H9 (cell line): ENCODE results near the gene TNIP2. TPM values are rescaled to one million over a fixed set of nuclear protein-coding genes. Genes with fewer than 3 reads are reported as not detected.

ENCODE experiments used
- DNase-seq: peaks from one replicate; pipeline ENCODE4 v3.0.0-alpha.2; 2017
- H2AFZ ChIP-seq: one replicate; pipeline ENCODE4 v1.6.1; 2013; ENCODE audit warnings: mild to moderate bottlenecking, low read length, control low read depth, moderate library complexity
- H2AK5ac ChIP-seq: 2 replicates; pipeline ENCODE4 v1.6.1; 2013; ENCODE audit warnings: low read length, control low read depth, mixed read lengths; ENCODE audit not compliant: insufficient read length
- H2BK120ac ChIP-seq: one replicate; pipeline ENCODE4 v1.6.1; 2013; ENCODE audit warnings: low read depth, mild to moderate bottlenecking, low read length, control low read depth, inconsistent platforms; ENCODE audit not compliant: poor library complexity, severe bottlenecking
- H2BK12ac ChIP-seq: 2 replicates; pipeline ENCODE4 v1.6.1; 2013; ENCODE audit warnings: low read length, control low read depth, mixed read lengths, low read depth; ENCODE audit not compliant: insufficient read length
- H2BK15ac ChIP-seq: 2 replicates; pipeline ENCODE4 v1.6.1; 2013; ENCODE audit warnings: low read depth, low read length, control low read depth
- H2BK20ac ChIP-seq: one replicate; pipeline ENCODE4 v1.6.1; 2013; ENCODE audit warnings: low read depth, mild to moderate bottlenecking, low read length, control low read depth, inconsistent platforms; ENCODE audit not compliant: poor library complexity, severe bottlenecking
- H2BK5ac ChIP-seq: 2 replicates; pipeline ENCODE4 v1.6.1; 2013; ENCODE audit warnings: low read length, control low read depth, mixed read lengths; ENCODE audit not compliant: insufficient read length
- H3K14ac ChIP-seq: 2 replicates; pipeline ENCODE4 v1.6.1; 2013; ENCODE audit warnings: low read length, control low read depth; ENCODE audit not compliant: insufficient read depth
- H3K18ac ChIP-seq: 2 replicates; pipeline ENCODE4 v1.6.1; 2013; ENCODE audit warnings: low read depth, mild to moderate bottlenecking, mixed read lengths, low read length, control low read depth; ENCODE audit not compliant: insufficient read length
- H3K23ac ChIP-seq: 2 replicates; pipeline ENCODE4 v1.6.1; 2013; ENCODE audit warnings: low read length, control low read depth, mixed read lengths, low read depth; ENCODE audit not compliant: insufficient read length
- H3K23me2 ChIP-seq: 2 replicates; pipeline ENCODE4 v1.6.1; 2013; ENCODE audit warnings: low read depth, mild to moderate bottlenecking, mixed read lengths, low read length, control low read depth; ENCODE audit not compliant: insufficient read length, poor library complexity, severe bottlenecking
- H3K27ac ChIP-seq: 2 replicates; pipeline ENCODE4 v1.5.1; 2013; ENCODE audit warnings: low read length, control low read depth, mixed read lengths, low read depth; ENCODE audit not compliant: insufficient read length
- H3K27me3 ChIP-seq: 2 replicates; pipeline ENCODE4 v1.6.1; 2013; ENCODE audit warnings: low read length, control low read depth, inconsistent platforms; ENCODE audit not compliant: insufficient read depth
- H3K4ac ChIP-seq: 2 replicates; pipeline ENCODE4 v1.6.1; 2013; ENCODE audit warnings: low read depth, mild to moderate bottlenecking, control low read depth, inconsistent platforms, low read length, moderate library complexity
- H3K4me1 ChIP-seq: 2 replicates; pipeline ENCODE4 v1.6.1; 2013; ENCODE audit warnings: low read length, control low read depth, inconsistent platforms; ENCODE audit not compliant: insufficient read depth
- H3K4me2 ChIP-seq: 2 replicates; pipeline ENCODE4 v1.6.1; 2013; ENCODE audit warnings: low read length, control low read depth, mixed read lengths; ENCODE audit not compliant: insufficient read length, insufficient read depth
- H3K56ac ChIP-seq: 2 replicates; pipeline ENCODE4 v1.6.1; 2013; ENCODE audit warnings: low read depth, mild to moderate bottlenecking, mixed read lengths, low read length, control low read depth; ENCODE audit not compliant: insufficient read length
- H3K79me1 ChIP-seq: 2 replicates; pipeline ENCODE4 v1.6.1; 2013; ENCODE audit warnings: low read depth, mild to moderate bottlenecking, moderate library complexity, low read length, control low read depth, inconsistent platforms; ENCODE audit not compliant: insufficient read depth, poor library complexity, severe bottlenecking
- H3K79me2 ChIP-seq: 2 replicates; pipeline ENCODE4 v1.6.1; 2013; ENCODE audit warnings: low read length, control low read depth, inconsistent platforms; ENCODE audit not compliant: insufficient read depth
- H3K9ac ChIP-seq: 2 replicates; pipeline ENCODE4 v1.6.1; 2013; ENCODE audit warnings: low read length, control low read depth, mixed read lengths; ENCODE audit not compliant: insufficient read length; ENCODE audit errors: extremely low read depth
- H3K9me3 ChIP-seq: one replicate; pipeline ENCODE4 v1.6.1; 2013; ENCODE audit warnings: low read depth, low read length, inconsistent platforms; ENCODE audit not compliant: control insufficient read depth
- H3T11ph ChIP-seq: one replicate; pipeline ENCODE4 v1.6.1; 2013; ENCODE audit warnings: mild to moderate bottlenecking, low read length, control low read depth, inconsistent platforms
- H4K20me1 ChIP-seq: one replicate; pipeline ENCODE4 v1.6.1; 2013; ENCODE audit not compliant: control insufficient read depth, insufficient read length, insufficient read depth
- H4K5ac ChIP-seq: 2 replicates; pipeline ENCODE4 v1.6.1; 2013; ENCODE audit warnings: low read depth, mild to moderate bottlenecking, mixed read lengths, low read length, control low read depth; ENCODE audit not compliant: insufficient read length
- H4K8ac ChIP-seq: replicated peaks from 2 replicates; pipeline ENCODE4 v1.6.1; 2013; ENCODE audit warnings: low read length, control low read depth, mixed read lengths, low read depth; ENCODE audit not compliant: insufficient read length
- H4K91ac ChIP-seq: 2 replicates; pipeline ENCODE4 v1.6.1; 2013; ENCODE audit warnings: low read depth, mild to moderate bottlenecking, moderate library complexity, mixed read lengths, low read length, control low read depth; ENCODE audit not compliant: insufficient read length
- H3K27ac Mint-ChIP-seq, 3 experiments: 2 replicates in 2 of 3; 3 replicates in 1 of 3; pipeline ENCODE4 v1.8.0; 2020 to 2021; ENCODE audit warnings: mixed read lengths in 3 of 3, mild to moderate bottlenecking in 1 of 3, moderate library complexity in 1 of 3
- H3K27me3 Mint-ChIP-seq: 2 replicates; pipeline ENCODE4 v1.8.0; 2021; ENCODE audit warnings: low read depth, mild to moderate bottlenecking, moderate library complexity, mixed read lengths
- H3K36me3 Mint-ChIP-seq, 3 experiments: 2 replicates in 2 of 3; 3 replicates in 1 of 3; pipeline ENCODE4 v1.8.0; 2020 to 2021; ENCODE audit warnings: low read depth in 3 of 3, mixed read lengths in 3 of 3; ENCODE audit not compliant: insufficient read depth in 1 of 3
- H3K4me1 Mint-ChIP-seq, 2 experiments: 2 replicates each; pipeline ENCODE4 v1.8.0; 2020; ENCODE audit warnings: mixed read lengths in 2 of 2
- H3K4me3 Mint-ChIP-seq, 2 experiments: 2 replicates in 1 of 2; 3 replicates in 1 of 2; pipeline ENCODE4 v1.8.0; 2020 to 2021; ENCODE audit warnings: mild to moderate bottlenecking in 2 of 2, mixed read lengths in 2 of 2, moderate library complexity in 1 of 2
- H3K9me3 Mint-ChIP-seq, 2 experiments: 2 replicates in 1 of 2; 3 replicates in 1 of 2; pipeline ENCODE4 v1.8.0; 2020; ENCODE audit warnings: mild to moderate bottlenecking in 2 of 2, mixed read lengths in 2 of 2, moderate library complexity in 1 of 2
- WGBS: extraction: QIAGEN DNeasy Blood & Tissue Kit; methylation state at CpG from one replicate; pipeline ENCODE4 v1.1.7; 2013; ENCODE audit warnings: missing lambda C conversion rate, low lambda C conversion rate, mixed read lengths; ENCODE audit not compliant: insufficient read length; ENCODE audit errors: extremely low coverage; 5-methylcytosine and 5-hydroxymethylcytosine counted together
- total RNA-seq: library from RNA; stranded (reverse); gene quantifications from 2 replicates; pipeline ENCODE4 v1.2.1, GENCODE V29; 2021
- TF ChIP-seq, protein P1 (sequence below): fragments of 200-600 bp; sonication (generic); conservative IDR thresholded peaks from 3 replicates; pipeline ENCODE4 v1.8.0; 2021; ENCODE audit warnings: antibody characterized with exemption, mild to moderate bottlenecking

The TNIP2 gene
- total RNA-seq, 1 experiment from 2014 or later: 44.7 TPM

DNA sequence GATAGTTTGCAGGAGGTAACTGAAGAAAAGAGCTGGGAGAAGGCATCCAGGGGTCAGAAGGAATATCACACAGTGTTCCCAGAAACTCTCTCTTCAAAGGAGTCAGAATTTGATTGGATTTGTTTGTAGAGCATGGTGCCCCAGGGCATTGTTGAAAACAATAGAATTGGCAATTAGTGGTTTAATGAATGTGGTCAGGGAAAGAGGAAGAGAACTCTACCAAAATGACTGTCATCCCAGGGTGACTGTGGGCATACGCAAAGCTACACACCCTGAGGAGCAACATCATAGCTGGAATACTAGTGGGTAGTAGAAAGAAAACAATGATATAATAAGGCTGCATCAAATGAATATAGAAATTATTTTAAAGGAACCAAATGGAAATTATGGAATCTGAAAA lies 21.5 kb downstream of the TNIP2 start:
- no peaks in the 10 kb centered on the region for H3K9me3 ChIP-seq
- DNase-seq: no peak
- no peak overlapping the region for H3K9ac ChIP-seq
- no peak overlapping the region for H3K14ac ChIP-seq
- H4K91ac ChIP-seq: no peak overlapping the region
- no peak overlapping the region for H4K8ac ChIP-seq
- no peak overlapping the region for H2BK5ac ChIP-seq
- no peak overlapping the region for H4K5ac ChIP-seq
- no peak overlapping the region for H3K18ac ChIP-seq
- no peak overlapping the region for H2BK120ac ChIP-seq
- H3K4me2 ChIP-seq: no peak overlapping the region
- no peaks in the 10 kb centered on the region for H3K27me3 ChIP-seq
- peaks cover 10 to 35% (median 28%) of the 10 kb centered on the region in 3 experiments; a peak in 6 of 7 replicates for H3K36me3 Mint-ChIP-seq
- H3K4me3 Mint-ChIP-seq: no peak overlapping the region
- H3T11ph ChIP-seq: no peak overlapping the region
- no peaks in the 10 kb centered on the region for H4K20me1 ChIP-seq
- no peaks in the 10 kb centered on the region for H3K79me1 ChIP-seq
- no peaks in the 10 kb centered on the region for H3K4me1 Mint-ChIP-seq
- no peak overlapping the region for H2BK15ac ChIP-seq
- no peak overlapping the region for H2BK12ac ChIP-seq
- no peak overlapping the region for H2AK5ac ChIP-seq
- no peak overlapping the region for H3K23ac ChIP-seq
- H3K4ac ChIP-seq: no peak overlapping the region
- no CpG with 5 or more reads among the region's 1 CpG for WGBS
- H3K27ac Mint-ChIP-seq: no peak overlapping the region
- no peaks in the 10 kb centered on the region for H3K23me2 ChIP-seq
- H3K9me3 Mint-ChIP-seq: peaks cover 12 to 19% of the 10 kb centered on the region in 2 experiments
- no peaks in the 10 kb centered on the region for H3K79me2 ChIP-seq
- no peak overlapping the region for H3K56ac ChIP-seq
- H2AFZ ChIP-seq: no peak overlapping the region
- H3K27ac ChIP-seq: no peak overlapping the region
- H3K4me1 ChIP-seq: no peaks in the 10 kb centered on the region
- TF ChIP-seq, protein P1, sequence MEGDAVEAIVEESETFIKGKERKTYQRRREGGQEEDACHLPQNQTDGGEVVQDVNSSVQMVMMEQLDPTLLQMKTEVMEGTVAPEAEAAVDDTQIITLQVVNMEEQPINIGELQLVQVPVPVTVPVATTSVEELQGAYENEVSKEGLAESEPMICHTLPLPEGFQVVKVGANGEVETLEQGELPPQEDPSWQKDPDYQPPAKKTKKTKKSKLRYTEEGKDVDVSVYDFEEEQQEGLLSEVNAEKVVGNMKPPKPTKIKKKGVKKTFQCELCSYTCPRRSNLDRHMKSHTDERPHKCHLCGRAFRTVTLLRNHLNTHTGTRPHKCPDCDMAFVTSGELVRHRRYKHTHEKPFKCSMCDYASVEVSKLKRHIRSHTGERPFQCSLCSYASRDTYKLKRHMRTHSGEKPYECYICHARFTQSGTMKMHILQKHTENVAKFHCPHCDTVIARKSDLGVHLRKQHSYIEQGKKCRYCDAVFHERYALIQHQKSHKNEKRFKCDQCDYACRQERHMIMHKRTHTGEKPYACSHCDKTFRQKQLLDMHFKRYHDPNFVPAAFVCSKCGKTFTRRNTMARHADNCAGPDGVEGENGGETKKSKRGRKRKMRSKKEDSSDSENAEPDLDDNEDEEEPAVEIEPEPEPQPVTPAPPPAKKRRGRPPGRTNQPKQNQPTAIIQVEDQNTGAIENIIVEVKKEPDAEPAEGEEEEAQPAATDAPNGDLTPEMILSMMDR: no peak
- no peak overlapping the region for H2BK20ac ChIP-seq
- peaks cover 8% of the 10 kb centered on the region for H3K27me3 Mint-ChIP-seq
